ENCODE measurements around the gene MAPK8. TPM values are rescaled to one million over a fixed set of nuclear protein-coding genes. Genes with fewer than 3 reads are reported as not detected.

MAPK8 gene
- total RNA-seq, 4 donors from 2014 or later: 27.4 to 43.5 (median 36.5) TPM

- TF ChIP-seq POLR2A (IDR thresholded peaks at IDR 0.05): no peak
- TF ChIP-seq, protein P1, sequence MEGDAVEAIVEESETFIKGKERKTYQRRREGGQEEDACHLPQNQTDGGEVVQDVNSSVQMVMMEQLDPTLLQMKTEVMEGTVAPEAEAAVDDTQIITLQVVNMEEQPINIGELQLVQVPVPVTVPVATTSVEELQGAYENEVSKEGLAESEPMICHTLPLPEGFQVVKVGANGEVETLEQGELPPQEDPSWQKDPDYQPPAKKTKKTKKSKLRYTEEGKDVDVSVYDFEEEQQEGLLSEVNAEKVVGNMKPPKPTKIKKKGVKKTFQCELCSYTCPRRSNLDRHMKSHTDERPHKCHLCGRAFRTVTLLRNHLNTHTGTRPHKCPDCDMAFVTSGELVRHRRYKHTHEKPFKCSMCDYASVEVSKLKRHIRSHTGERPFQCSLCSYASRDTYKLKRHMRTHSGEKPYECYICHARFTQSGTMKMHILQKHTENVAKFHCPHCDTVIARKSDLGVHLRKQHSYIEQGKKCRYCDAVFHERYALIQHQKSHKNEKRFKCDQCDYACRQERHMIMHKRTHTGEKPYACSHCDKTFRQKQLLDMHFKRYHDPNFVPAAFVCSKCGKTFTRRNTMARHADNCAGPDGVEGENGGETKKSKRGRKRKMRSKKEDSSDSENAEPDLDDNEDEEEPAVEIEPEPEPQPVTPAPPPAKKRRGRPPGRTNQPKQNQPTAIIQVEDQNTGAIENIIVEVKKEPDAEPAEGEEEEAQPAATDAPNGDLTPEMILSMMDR (IDR thresholded peaks at IDR 0.05): no peak
- intact Hi-C loops (cut with DNase I): no loop called here
- H3K4me3 ChIP-seq: no peak overlapping the region
- no peaks in the 10 kb centered on the region for H3K27me3 ChIP-seq
- 91 to 92% methylated on average over 5 of the region's 5 CpGs for WGBS, 2 donors
- no peak for DNase-seq
- H3K27ac ChIP-seq: no peak overlapping the region
- no peaks in the 10 kb centered on the region for H3K9me3 ChIP-seq
- H3K4me1 ChIP-seq: peaks cover 0 to 27% (median 5%) of the 10 kb centered on the region in 3 donors
- no peaks in the 10 kb centered on the region for H3K36me3 ChIP-seq
These were observed 84.0 kb downstream of the MAPK8 start for GRCh38 chr10:48390558-48390871.

DNA sequence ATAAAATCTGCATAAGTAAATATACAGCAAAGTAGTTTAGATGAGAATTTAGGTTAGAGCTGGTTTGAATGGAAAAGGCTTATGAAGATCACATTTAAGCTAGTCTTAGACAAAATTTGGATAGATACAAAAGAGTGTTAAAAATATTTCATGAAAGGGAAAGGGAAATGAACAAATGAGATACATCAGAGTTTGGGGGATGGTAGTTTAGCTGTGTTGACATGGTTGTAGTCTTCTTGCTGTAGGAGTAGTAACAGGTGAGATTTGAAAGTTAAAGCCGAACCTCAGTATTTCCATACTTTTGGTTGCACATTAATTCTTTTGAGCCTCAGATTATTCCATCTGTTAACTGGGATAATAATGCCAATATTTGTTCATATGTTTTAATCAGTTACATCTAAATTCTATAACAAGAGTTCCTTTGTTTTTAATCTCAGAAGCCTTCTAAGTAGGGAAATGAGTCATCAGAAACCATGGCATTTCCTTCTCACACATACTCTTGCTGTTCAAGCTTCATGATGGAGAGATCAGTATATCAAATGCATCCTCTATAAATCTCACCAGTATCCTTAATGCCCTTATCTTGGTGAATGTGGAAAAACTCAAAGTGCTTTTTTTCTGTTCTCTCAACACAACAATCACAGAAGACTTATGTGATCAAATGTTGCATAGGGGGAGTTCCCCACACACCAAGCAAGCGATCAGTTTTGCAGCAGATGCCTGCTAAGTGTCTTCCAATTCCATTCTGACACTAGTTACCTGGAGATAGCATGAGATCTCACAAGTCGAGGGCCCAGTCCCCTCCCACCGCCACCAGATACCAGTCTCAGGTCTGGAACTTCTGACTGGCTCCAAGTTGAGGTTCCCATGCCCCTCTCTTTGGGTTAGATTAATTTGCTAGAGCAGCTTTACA, 84.7 kb downstream of the MAPK8 start:
- no peaks in the 10 kb centered on the region for H3K9me3 ChIP-seq
- H3K27me3 ChIP-seq: no peaks in the 10 kb centered on the region
- H3K36me3 ChIP-seq: no peaks in the 10 kb centered on the region
- H3K4me3 ChIP-seq: no peak overlapping the region
- H3K27ac ChIP-seq: no peak overlapping the region
- H3K4me1 ChIP-seq: peaks cover 0 to 27% (median 5%) of the 10 kb centered on the region in 3 donors
- intact Hi-C loops (cut with DNase I): no loop called here
- WGBS, 2 donors: 80 to 83% methylated on average over 4 of the region's 4 CpGs
- TF ChIP-seq, protein P1 (IDR thresholded peaks at IDR 0.05): no peak
- no peak for TF ChIP-seq POLR2A (IDR thresholded peaks at IDR 0.05)
- DNase-seq: no peak

GRCh38 chr10:48391994-48392393, 85.5 kb downstream of the MAPK8 start:
- Histone ChIP-seq H3K27me3 (no peaks in the 10 kb centered on the region), H3K27ac (no peak overlapping the region), H3K4me1 (peaks cover 0 to 27% (median 5%) of the 10 kb centered on the region in 3 donors), H3K4me3 (no peak overlapping the region), H3K36me3 (no peaks in the 10 kb centered on the region), H3K9me3 (no peaks in the 10 kb centered on the region)
- WGBS, 2 donors: 96 to 97% methylated on average over 3 of the region's 3 CpGs
- TF ChIP-seq POLR2A (IDR thresholded peaks at IDR 0.05): no peak
- TF ChIP-seq, protein P1 (IDR thresholded peaks at IDR 0.05): no peak
- no peak for DNase-seq
- intact Hi-C loops (cut with DNase I): no loop called here

- DNase-seq: no peak
- Histone ChIP-seq H3K36me3 (no peaks in the 10 kb centered on the region), H3K27ac (no peak overlapping the region), H3K4me1 (peaks cover 0 to 15% (median 0%) of the 10 kb centered on the region in 3 donors), H3K4me3 (no peak overlapping the region), H3K9me3 (no peaks in the 10 kb centered on the region), H3K27me3 (no peaks in the 10 kb centered on the region)
- intact Hi-C loops (cut with DNase I): no loop called here
- TF ChIP-seq, protein P1 (IDR thresholded peaks at IDR 0.05): no peak
- no peak for TF ChIP-seq POLR2A (IDR thresholded peaks at IDR 0.05)
- 81 to 93% methylated on average over 4 of the region's 4 CpGs for WGBS, 2 donors
These were observed 91.8 kb downstream of the MAPK8 start for GRCh38 chr10:48398261-48398660.

- WGBS, 2 donors: 77 to 88% methylated on average over 5 of the region's 5 CpGs
- H3K9me3 ChIP-seq: no peaks in the 10 kb centered on the region
- H3K36me3 ChIP-seq: no peaks in the 10 kb centered on the region
- intact Hi-C loops (cut with DNase I): no loop called here
- H3K27me3 ChIP-seq: no peaks in the 10 kb centered on the region
- no peak overlapping the region for H3K27ac ChIP-seq
- DNase-seq: no peak
- TF ChIP-seq, protein P1 (IDR thresholded peaks at IDR 0.05): no peak
- no peak for TF ChIP-seq POLR2A (IDR thresholded peaks at IDR 0.05)
- peaks cover 0 to 15% (median 0%) of the 10 kb centered on the region in 3 donors for H3K4me1 ChIP-seq
- H3K4me3 ChIP-seq: no peak overlapping the region
These were observed 92.6 kb downstream of the MAPK8 start for GRCh38 chr10:48399056-48399541.
